Measurements from ENCODE around the gene MRAP.

MRAP gene

DNA sequence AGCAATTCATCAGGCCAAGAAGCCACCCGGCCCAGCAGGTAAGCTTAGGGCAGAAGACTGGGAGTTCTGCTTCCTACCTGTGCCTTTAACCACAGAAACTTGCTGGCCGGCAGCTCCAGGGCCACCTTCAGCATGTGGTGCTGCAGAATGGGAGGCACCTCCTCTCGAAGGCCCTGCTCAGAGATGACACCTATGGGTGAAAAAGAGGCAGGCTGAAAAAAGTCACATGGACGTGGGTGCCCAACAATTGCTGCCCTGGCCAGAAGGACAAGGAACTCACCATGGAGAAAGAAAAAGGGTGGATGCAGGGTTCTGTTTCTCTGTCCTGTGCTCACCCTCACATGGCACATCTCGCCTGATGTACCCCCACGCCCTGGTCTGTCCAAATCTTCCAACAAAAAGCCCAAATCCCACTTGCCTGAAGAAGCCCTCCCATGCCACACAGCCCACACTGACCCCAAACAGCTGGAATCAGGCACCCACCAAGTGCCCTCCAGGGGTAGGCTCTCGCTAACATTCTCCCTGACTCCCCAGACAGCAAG is 61.1 kb downstream of the MRAP start:
- Mint-ChIP-seq H3K9me3 (no peaks in the 10 kb centered on the region), H3K36me3 (ENCODE audit: low read depth) (peaks cover 29% of the 10 kb centered on the region), H3K4me3 (no peak overlapping the region), H3K4me1 (ENCODE audit: low read depth) (peaks cover 3% of the 10 kb centered on the region), H3K27me3 (ENCODE audit: low read depth) (no peaks in the 10 kb centered on the region), H3K27ac (no peak overlapping the region)

DNA sequence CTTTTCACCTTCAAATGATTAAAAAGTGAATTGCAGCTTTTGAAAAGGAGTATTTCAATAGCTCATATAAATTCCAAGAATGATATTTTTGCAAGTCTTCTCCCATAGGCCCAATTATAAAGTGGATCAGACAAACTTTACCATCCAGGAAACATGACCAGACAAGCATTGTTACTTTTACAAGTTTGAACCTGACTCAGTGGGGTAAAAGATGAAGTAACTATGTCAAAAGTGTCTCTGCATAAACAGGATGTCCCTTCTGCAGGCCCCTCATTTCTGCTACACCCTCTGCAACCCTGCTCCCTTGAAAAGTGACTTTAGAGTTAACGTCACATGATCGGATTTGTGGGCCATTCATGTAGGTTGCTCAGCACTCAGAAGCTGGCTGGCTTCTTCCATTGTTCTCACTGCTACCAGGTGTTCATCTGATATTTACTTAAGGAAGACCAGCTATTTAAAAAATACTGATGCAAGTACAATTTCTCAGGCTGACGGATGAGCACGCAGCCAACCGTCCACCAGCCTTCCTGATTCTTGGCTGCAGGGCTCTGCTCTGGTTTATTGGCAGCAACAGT is 61.8 kb downstream of the MRAP start:
- H3K4me1 Mint-ChIP-seq (ENCODE audit: low read depth): peaks cover 3% of the 10 kb centered on the region
- H3K27me3 Mint-ChIP-seq (ENCODE audit: low read depth): no peaks in the 10 kb centered on the region
- peaks cover 29% of the 10 kb centered on the region for H3K36me3 Mint-ChIP-seq (ENCODE audit: low read depth)
- no peak overlapping the region for H3K4me3 Mint-ChIP-seq
- H3K9me3 Mint-ChIP-seq: no peaks in the 10 kb centered on the region
- no peak overlapping the region for H3K27ac Mint-ChIP-seq
